Endometrium (tissue), 2 donors: ENCODE results near the gene GALNT6.

Experiments used
- FAIRE-seq: peaks from 2 replicates; lab custom pipeline; 2012; peaks lifted over from hg19 to GRCh38; lab: Jason Lieb, UNC
- donor health status: control.
- donor health status: control.

Gene GALNT6

GRCh38 chr12:51405801-51406207 is 14.6 kb upstream of the GALNT6 start:
- FAIRE-seq = no peak

- FAIRE-seq = no peak
These were observed 13.4 kb upstream of the GALNT6 start for GRCh38 chr12:51404627-51405026.

- FAIRE-seq = no peak
These were observed 12.5 kb upstream of the GALNT6 start for GRCh38 chr12:51403681-51404136.

- no peak for FAIRE-seq
These were observed 12.0 kb upstream of the GALNT6 start for GRCh38 chr12:51403159-51403558.

GRCh38 chr12:51401900-51402299 is 10.7 kb upstream of the GALNT6 start:
- FAIRE-seq = no peak

- no peak for FAIRE-seq
These were observed 10.3 kb upstream of the GALNT6 start for GRCh38 chr12:51401486-51401885.

- no peak for FAIRE-seq
These were observed 9.8 kb upstream of the GALNT6 start for GRCh38 chr12:51401020-51401419.

GRCh38 chr12:51399891-51400290 is 8.7 kb upstream of the GALNT6 start:
- FAIRE-seq = no peak

- FAIRE-seq = no peak
These were observed 6.5 kb upstream of the GALNT6 start for GRCh38 chr12:51397670-51398069.

GRCh38 chr12:51395283-51396230 is 4.4 kb upstream of the GALNT6 start:
- no peak for FAIRE-seq

GRCh38 chr12:51393676-51394545 is 2.7 kb upstream of the GALNT6 start:
- no peak for FAIRE-seq

GRCh38 chr12:51392556-51393237 is 1.5 kb upstream of the GALNT6 start:
- FAIRE-seq = no peak

GRCh38 chr12:51390891-51391282 is 319 bp downstream of the GALNT6 start:
- FAIRE-seq = no peak

- no peak for FAIRE-seq
These were observed 749 bp downstream of the GALNT6 start for GRCh38 chr12:51390457-51390856.

- FAIRE-seq = no peak
These were observed 1.8 kb downstream of the GALNT6 start for GRCh38 chr12:51389302-51389999.

GRCh38 chr12:51388846-51389245 is 2.4 kb downstream of the GALNT6 start:
- no peak for FAIRE-seq

- FAIRE-seq = no peak
These were observed 3.0 kb downstream of the GALNT6 start for GRCh38 chr12:51388069-51388799.

- FAIRE-seq = no peak
These were observed 4.9 kb downstream of the GALNT6 start for GRCh38 chr12:51386351-51386750.

GRCh38 chr12:51383269-51383905 is 7.8 kb downstream of the GALNT6 start:
- FAIRE-seq = no peak

GRCh38 chr12:51382173-51382572 is 9.0 kb downstream of the GALNT6 start:
- FAIRE-seq = no peak
